Measurements from ENCODE around the gene TARS3.

TARS3 gene

GRCh38 chr15:101607108-101607507 lies 117.2 kb downstream of the TARS3 start:
- H3K79me2 ChIP-seq (ENCODE audit: low read length), result no peaks in the 10 kb centered on the region
- no peak overlapping the region for H3K4me2 ChIP-seq (ENCODE audit: low read length)
- H3K27me3 ChIP-seq (ENCODE audit: low read depth, low read length), result no peaks in the 10 kb centered on the region; the same call in 1 of the 2 replicates

DNA sequence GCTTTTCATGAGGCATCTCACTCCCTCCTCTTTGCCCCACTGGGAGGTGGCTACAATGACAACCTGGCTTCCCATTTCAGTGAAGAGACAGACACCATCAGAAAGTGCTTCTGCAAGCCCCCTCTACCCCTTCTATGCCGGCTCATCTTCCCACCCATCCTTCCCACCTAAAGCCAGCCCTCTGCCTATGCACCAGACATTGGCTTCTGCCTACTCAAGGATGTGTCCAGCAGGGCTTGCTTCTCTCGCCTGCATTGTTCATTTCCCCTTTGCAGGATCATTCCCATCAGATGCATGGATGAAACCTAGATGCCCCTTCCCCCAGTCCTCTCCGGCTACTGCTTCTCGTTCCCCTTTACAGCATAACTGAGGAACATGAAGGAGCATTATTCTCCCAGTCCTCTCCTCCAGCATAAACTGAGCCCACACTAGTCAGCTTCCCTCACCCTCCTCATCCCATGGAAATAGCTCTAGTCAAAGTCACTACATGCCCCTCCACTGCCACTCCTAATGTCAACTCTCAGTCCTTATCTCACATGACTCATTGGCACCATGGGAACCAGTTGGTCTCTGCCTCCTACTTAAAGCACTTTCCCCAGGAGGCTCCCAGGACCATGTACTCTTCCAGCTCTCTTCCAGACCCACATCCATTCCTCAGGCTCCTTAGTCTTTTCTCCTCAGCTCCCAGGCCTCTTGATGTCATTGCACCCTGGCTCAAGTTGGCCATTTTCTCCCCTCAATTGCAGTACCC lies 120.0 kb downstream of the TARS3 start:
- Histone ChIP-seq H3K9ac (ENCODE audit: low read length) (no peak overlapping the region), H3K27me3 (ENCODE audit: low read depth, low read length) (peaks cover 9% of the 10 kb centered on the region), H3K4me3 (ENCODE audit: low read length) (no peak overlapping the region), H3K4me2 (ENCODE audit: low read length) (no peak overlapping the region), H3K79me2 (ENCODE audit: low read length) (no peaks in the 10 kb centered on the region), H3K9me3 (ENCODE audit: insufficient read depth, low read length) (no peaks in the 10 kb centered on the region), H3K36me3 (replicated peaks; ENCODE audit: low read depth, low read length) (no peaks in the 10 kb centered on the region), H3K27ac (ENCODE audit: low read length) (no peak overlapping the region), H2AFZ (ENCODE audit: low read depth, low read length) (no peak overlapping the region), H3K4me1 (ENCODE audit: low read length) (no peaks in the 10 kb centered on the region), H4K20me1 (ENCODE audit: insufficient read depth, low read length) (no peaks in the 10 kb centered on the region)
- TF ChIP-seq CTCF (IDR thresholded peaks at IDR 0.05; ENCODE audit: low read depth, low read length) (no peak), EZH2phosphoT487 (IDR thresholded peaks at IDR 0.05; ENCODE audit: low read depth) (no peak)

More at GRCh38 chr15:101607108-101607507, 117.2 kb downstream of the TARS3 start:
- Histone ChIP-seq H4K20me1 (ENCODE audit: insufficient read depth, low read length) (no peaks in the 10 kb centered on the region), H3K4me1 (ENCODE audit: low read length) (no peaks in the 10 kb centered on the region), H3K27ac (ENCODE audit: low read length) (no peak overlapping the region), H2AFZ (ENCODE audit: low read depth, low read length) (no peak overlapping the region), H3K36me3 (replicated peaks; ENCODE audit: low read depth, low read length) (no peaks in the 10 kb centered on the region), H3K4me3 (ENCODE audit: low read length) (no peak overlapping the region), H3K9ac (ENCODE audit: low read length) (no peak overlapping the region), H3K9me3 (ENCODE audit: insufficient read depth, low read length) (no peaks in the 10 kb centered on the region)
- TF ChIP-seq EZH2phosphoT487 (IDR thresholded peaks at IDR 0.05; ENCODE audit: low read depth), result no peak
- no peak for TF ChIP-seq CTCF (IDR thresholded peaks at IDR 0.05; ENCODE audit: low read depth, low read length)

Measured in OCI-LY3 (cell line).